Mesothelial cell of epicardium (in vitro differentiated cells): ENCODE results near the gene CACNA1C. TPM values are rescaled to one million over a fixed set of nuclear protein-coding genes. Genes with fewer than 3 reads are reported as not detected.
"Not testable (repeated sequence)": the region's sequence is repeated elsewhere in the genome, so short reads cannot be mapped to it uniquely, and the experiment has no call there.

Source experiments
- DNase-seq, 2 experiments: peaks; one replicate each; pipeline ENCODE4 v3.0.0; 2021; ENCODE audit warnings: low spot score in 2 of 2; ENCODE audit not compliant: unreplicated experiment in 2 of 2
- H3K27ac Mint-ChIP-seq: 2 replicates; pipeline ENCODE4 v1.8.0; 2021; ENCODE audit warnings: mixed read lengths
- H3K27me3 Mint-ChIP-seq: 2 replicates; pipeline ENCODE4 v1.8.0; 2021; ENCODE audit warnings: low read depth, mixed read lengths
- H3K36me3 Mint-ChIP-seq: 2 replicates; pipeline ENCODE4 v1.8.0; 2021; ENCODE audit warnings: mixed read lengths
- H3K4me1 Mint-ChIP-seq: 2 replicates; pipeline ENCODE4 v1.8.0; 2021; ENCODE audit warnings: mixed read lengths
- H3K4me3 Mint-ChIP-seq: 2 replicates; pipeline ENCODE4 v1.8.0; 2021; ENCODE audit warnings: mild to moderate bottlenecking, moderate library complexity, mixed read lengths
- H3K9me3 Mint-ChIP-seq: 2 replicates; pipeline ENCODE4 v1.8.0; 2021; ENCODE audit warnings: mixed read lengths
- CTCF ChIP-seq: fragments of 200-600 bp; sonication (generic); IDR thresholded peaks from one replicate; pipeline ENCODE4 v1.5.0; 2021; ENCODE audit warnings: antibody characterized with exemption; ENCODE audit not compliant: unreplicated experiment
- total RNA-seq: library from RNA; stranded (reverse); gene quantifications from 3 replicates; pipeline ENCODE4 v1.2.1, GENCODE V29; 2021

The CACNA1C gene
- total RNA-seq, 1 donor from 2014 or later, result 33.6 TPM

DNA sequence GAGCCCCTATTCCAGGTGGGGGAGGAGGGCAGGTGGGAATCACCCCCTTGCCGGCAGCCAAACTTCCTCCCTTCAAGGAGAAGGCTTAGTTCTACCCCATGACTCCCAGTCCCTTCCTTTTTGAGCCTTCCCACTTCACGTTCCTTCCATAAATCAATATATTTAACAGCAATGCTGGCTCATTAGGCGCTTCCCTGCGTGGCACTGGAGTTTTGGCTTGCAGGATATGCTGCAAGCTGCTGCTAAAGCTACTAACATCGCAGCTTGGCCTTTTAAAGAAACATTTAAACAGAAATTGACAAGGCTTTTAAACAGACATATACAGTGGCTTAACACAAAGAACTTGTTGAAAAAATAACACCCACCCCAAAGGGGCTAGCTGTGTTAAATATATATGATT is 434.0 kb downstream of the CACNA1C start:
- no peaks in the 10 kb centered on the region for H3K9me3 Mint-ChIP-seq
- no peak for DNase-seq
- no peak overlapping the region for H3K4me3 Mint-ChIP-seq
- no peaks in the 10 kb centered on the region for H3K27me3 Mint-ChIP-seq
- no peaks in the 10 kb centered on the region for H3K4me1 Mint-ChIP-seq
- TF ChIP-seq CTCF, result no peak
- H3K27ac Mint-ChIP-seq, result no peak overlapping the region
- no peaks in the 10 kb centered on the region for H3K36me3 Mint-ChIP-seq

GRCh38 chr12:2487278-2487677 is 434.5 kb downstream of the CACNA1C start:
- H3K27me3 Mint-ChIP-seq, result no peaks in the 10 kb centered on the region

DNA sequence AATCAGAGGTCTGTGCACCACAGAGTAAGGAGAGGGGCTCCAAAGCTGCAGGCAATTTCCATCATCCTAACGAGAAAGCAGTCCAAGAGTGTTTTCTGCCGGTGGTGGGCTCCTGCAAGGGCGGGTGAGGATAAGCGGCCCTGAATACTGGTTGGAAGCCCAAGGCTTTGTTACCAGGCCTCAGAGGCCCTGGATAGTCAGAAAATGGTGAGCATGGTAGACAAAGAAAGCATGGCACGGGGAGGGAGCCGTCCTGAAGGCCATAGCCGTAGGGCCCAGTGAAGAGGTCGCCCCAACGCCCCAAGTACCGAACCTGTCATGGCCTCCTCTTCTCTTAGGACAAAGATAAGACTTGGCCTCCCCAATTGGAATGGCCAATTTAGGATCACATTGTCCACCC is 435.3 kb downstream of the CACNA1C start:
- Mint-ChIP-seq H3K4me3 (no peak overlapping the region), H3K9me3 (no peaks in the 10 kb centered on the region), H3K4me1 (no peaks in the 10 kb centered on the region), H3K27ac (no peak overlapping the region), H3K36me3 (no peaks in the 10 kb centered on the region), H3K27me3 (no peaks in the 10 kb centered on the region)
- DNase-seq, result no peak
- no peak for TF ChIP-seq CTCF

More at GRCh38 chr12:2487278-2487677, 434.5 kb downstream of the CACNA1C start:
- no peaks in the 10 kb centered on the region for H3K9me3 Mint-ChIP-seq
- no peak overlapping the region for H3K27ac Mint-ChIP-seq
- H3K4me3 Mint-ChIP-seq, result no peak overlapping the region
- no peaks in the 10 kb centered on the region for H3K36me3 Mint-ChIP-seq
- no peaks in the 10 kb centered on the region for H3K4me1 Mint-ChIP-seq
- DNase-seq, result no peak
- TF ChIP-seq CTCF, result no peak

GRCh38 chr12:2488596-2488995 is 435.8 kb downstream of the CACNA1C start:
- Mint-ChIP-seq H3K9me3 (no peaks in the 10 kb centered on the region), H3K4me1 (no peaks in the 10 kb centered on the region), H3K27me3 (no peaks in the 10 kb centered on the region), H3K4me3 (no peak overlapping the region), H3K36me3 (no peaks in the 10 kb centered on the region), H3K27ac (no peak overlapping the region)
- DNase-seq, result no peak
- no peak for TF ChIP-seq CTCF

DNA sequence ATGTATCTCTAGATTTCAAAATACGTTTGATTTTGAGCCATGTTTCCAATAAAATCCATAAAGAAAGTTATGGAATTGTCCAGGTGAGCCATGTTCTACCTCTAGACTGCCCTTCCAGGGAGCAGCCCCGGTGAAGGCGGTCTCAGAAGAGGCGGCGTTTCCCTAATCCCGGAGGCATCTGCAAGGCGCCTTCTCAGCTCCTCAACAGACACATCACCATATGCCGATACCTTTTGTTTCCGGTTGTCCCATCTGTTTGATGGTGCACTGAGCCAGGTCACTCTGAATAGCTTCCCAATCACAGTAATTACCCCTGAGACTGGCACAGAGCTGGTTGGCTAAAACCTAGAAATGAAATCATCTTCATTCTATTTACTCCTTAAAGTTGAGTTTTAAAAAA is 436.5 kb downstream of the CACNA1C start:
- H3K36me3 Mint-ChIP-seq, result no peaks in the 10 kb centered on the region
- no peak for TF ChIP-seq CTCF
- peaks cover under 1% of the 10 kb centered on the region for H3K4me1 Mint-ChIP-seq
- no peak overlapping the region for H3K27ac Mint-ChIP-seq
- no peak for DNase-seq
- H3K9me3 Mint-ChIP-seq, result no peaks in the 10 kb centered on the region
- no peak overlapping the region for H3K4me3 Mint-ChIP-seq
- H3K27me3 Mint-ChIP-seq, result no peaks in the 10 kb centered on the region

- no peak for DNase-seq
- no peaks in the 10 kb centered on the region for H3K9me3 Mint-ChIP-seq
- H3K27ac Mint-ChIP-seq, result no peak overlapping the region
- peaks cover 2% of the 10 kb centered on the region for H3K4me1 Mint-ChIP-seq
- H3K36me3 Mint-ChIP-seq, result no peaks in the 10 kb centered on the region
- no peak overlapping the region for H3K4me3 Mint-ChIP-seq
- TF ChIP-seq CTCF, result no peak
- no peaks in the 10 kb centered on the region for H3K27me3 Mint-ChIP-seq
These were observed 438.0 kb downstream of the CACNA1C start for GRCh38 chr12:2490831-2491230.

DNA sequence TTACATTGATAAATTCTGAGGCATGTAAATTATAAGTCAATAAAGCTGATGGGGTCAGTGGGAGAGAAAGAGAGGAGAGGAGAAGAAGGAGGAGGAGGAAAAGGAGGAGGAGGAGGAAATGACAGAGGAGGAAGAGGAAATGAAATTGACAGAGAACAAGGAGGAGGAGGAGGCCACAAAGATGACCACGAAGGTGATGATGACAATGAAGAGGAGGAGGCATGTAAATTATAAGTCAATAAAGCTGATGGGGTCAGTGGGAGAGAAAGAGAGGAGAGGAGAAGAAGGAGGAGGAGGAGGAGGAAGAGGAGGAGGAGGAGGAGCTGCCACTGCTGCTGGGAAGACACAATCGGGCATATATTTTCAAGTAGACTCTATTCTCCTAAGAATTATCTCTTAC is 438.6 kb downstream of the CACNA1C start:
- not testable (repeated sequence) for H3K4me3 Mint-ChIP-seq, H3K9me3 Mint-ChIP-seq, H3K27ac Mint-ChIP-seq, H3K4me1 Mint-ChIP-seq, DNase-seq, H3K36me3 Mint-ChIP-seq, H3K27me3 Mint-ChIP-seq
